ENCODE data around the gene PCNX1.

DNA sequence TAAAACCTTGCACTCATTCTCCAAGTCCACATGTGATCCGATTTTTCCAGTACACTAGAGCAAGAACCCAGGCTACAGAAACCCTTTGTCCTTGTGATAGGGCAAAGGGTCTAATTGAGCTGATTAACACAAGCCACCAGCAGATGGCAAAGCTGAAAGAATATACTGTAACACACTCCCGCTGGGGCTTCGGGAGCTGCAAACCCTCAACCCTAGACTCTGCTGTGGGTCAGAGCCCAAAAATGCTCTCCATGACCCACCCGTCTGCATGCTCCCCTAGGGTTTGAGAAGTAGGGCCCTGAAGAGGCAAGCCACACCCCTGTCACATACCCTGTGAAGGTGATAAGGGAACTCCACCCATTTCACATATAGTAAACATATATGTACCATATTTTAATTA, 33.6 kb upstream of the PCNX1 start:
- TF ChIP-seq, protein P1, sequence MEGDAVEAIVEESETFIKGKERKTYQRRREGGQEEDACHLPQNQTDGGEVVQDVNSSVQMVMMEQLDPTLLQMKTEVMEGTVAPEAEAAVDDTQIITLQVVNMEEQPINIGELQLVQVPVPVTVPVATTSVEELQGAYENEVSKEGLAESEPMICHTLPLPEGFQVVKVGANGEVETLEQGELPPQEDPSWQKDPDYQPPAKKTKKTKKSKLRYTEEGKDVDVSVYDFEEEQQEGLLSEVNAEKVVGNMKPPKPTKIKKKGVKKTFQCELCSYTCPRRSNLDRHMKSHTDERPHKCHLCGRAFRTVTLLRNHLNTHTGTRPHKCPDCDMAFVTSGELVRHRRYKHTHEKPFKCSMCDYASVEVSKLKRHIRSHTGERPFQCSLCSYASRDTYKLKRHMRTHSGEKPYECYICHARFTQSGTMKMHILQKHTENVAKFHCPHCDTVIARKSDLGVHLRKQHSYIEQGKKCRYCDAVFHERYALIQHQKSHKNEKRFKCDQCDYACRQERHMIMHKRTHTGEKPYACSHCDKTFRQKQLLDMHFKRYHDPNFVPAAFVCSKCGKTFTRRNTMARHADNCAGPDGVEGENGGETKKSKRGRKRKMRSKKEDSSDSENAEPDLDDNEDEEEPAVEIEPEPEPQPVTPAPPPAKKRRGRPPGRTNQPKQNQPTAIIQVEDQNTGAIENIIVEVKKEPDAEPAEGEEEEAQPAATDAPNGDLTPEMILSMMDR (IDR thresholded peaks at IDR 0.05; ENCODE audit: low read depth, low read length, missing input control): no peak
- TF ChIP-seq REST (IDR thresholded peaks at IDR 0.05): no peak
- TF ChIP-seq, protein P2, sequence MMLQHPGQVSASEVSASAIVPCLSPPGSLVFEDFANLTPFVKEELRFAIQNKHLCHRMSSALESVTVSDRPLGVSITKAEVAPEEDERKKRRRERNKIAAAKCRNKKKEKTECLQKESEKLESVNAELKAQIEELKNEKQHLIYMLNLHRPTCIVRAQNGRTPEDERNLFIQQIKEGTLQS (IDR thresholded peaks at IDR 0.05): no peak
- TF ChIP-seq, protein P3, sequence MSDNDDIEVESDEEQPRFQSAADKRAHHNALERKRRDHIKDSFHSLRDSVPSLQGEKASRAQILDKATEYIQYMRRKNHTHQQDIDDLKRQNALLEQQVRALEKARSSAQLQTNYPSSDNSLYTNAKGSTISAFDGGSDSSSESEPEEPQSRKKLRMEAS (IDR thresholded peaks at IDR 0.05): no peak
- no peak for TF ChIP-seq EGR1 (IDR thresholded peaks at IDR 0.05; ENCODE audit: low read depth in 2 of 2)
- no peak for TF ChIP-seq YY1 (IDR thresholded peaks at IDR 0.05)

Measured in liver (tissue), 3 donors.